ENCODE measurements around the gene POT1. TPM values are rescaled to one million over a fixed set of nuclear protein-coding genes. Genes with fewer than 3 reads are reported as not detected.

POT1 gene
- total RNA-seq, 1 donor = 14.5 TPM

DNA sequence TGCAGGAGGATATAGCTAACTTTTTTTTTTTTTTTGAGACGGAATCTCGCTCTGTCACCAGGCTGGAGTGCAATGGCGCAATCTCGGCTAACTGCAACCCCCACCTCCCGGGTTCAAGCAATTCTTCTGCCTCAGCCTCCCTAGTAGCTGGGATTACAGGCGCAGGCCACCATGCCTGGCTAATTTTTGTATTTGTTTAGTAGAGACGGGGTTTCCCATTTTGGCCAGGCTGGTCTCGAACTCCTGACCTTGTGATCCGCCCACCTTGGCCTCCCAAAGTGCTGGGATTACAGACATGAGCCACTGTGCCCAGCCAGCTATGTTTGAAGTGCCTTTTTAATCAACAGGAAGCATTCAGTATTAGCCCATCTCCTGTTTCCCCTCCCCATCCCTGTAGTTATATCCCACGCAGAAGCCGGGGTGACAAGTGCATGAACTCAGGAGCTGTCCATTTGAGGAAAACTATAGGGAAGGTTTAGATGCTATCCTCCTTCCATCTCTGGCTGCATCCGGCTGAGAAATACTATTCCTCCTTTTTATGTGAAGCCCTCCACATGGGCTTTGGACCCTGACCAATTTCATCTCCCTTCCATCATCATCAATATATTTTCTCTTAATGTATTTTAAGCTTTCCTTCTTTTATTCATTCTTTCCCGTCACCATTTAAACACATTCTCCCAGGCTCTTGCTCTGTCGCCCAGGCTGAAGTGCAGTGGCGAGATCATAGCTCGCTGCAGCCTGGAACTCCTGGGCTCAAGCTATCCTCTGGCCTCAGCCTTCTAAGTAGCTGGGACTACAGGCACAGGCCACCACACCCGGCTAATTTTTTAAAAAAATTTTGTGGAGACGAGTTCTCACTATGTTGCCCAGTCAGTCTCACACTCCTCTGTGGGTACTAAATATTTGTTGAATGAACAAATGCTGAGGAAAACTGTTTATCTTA, 1.3 kb upstream of the POT1 start:
- no peaks in the 10 kb centered on the region for H3K9me3 ChIP-seq (ENCODE audit: low read depth, low read length)
- peaks cover 7% of the 10 kb centered on the region for H3K4me1 ChIP-seq (ENCODE audit: insufficient read depth, low read length)
- H3K27me3 ChIP-seq (ENCODE audit: insufficient read depth, low read length) = no peaks in the 10 kb centered on the region
- no peak overlapping the region for H3K4me3 ChIP-seq (ENCODE audit: low read length)

DNA sequence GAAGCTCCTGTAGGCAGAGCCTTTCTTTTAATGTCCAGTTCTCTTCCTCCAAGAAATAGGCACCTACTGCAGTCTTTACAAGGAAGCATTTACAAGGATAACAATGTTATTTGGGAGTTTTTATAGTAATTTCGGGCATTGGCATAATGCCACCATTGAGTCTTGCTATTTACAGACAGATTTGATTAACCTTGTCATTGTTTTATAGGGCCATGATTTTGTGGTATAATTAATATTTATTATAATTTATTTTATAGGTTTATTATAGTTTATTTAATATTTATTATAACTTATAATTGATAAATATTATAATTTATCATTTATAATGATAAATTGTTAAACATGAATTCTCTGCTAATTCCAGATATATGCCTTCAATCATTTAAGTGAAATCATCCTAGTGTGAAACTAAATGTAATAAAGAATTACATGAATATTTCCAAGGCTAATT, 573 bp upstream of the POT1 start:
- Histone ChIP-seq H3K4me1 (ENCODE audit: insufficient read depth, low read length) (peaks cover 7% of the 10 kb centered on the region), H3K27me3 (ENCODE audit: insufficient read depth, low read length) (no peaks in the 10 kb centered on the region), H3K4me3 (ENCODE audit: low read length) (peak overlapping the region; percentile 69), H3K9me3 (ENCODE audit: low read depth, low read length) (no peaks in the 10 kb centered on the region)

DNA sequence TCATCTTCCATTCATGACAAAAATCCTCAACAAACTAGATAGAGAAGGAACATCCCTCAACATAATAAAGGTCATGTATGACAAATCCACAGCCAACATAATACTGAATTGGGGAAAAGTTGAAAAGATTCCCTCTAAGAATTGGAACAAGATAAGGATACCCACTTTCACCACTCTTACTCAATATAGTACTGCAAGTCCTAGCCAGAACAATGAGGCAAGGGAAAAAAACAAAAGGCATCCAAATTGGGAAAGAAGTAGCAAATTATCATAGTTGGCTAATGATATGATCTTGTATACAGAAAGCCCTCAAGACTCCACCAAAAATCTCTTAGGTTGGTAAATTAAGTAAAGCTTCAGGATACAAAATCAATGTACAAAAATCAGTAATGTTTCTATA, 4.7 kb downstream of the POT1 start:
- no peaks in the 10 kb centered on the region for H3K9me3 ChIP-seq (ENCODE audit: low read depth, low read length)

DNA sequence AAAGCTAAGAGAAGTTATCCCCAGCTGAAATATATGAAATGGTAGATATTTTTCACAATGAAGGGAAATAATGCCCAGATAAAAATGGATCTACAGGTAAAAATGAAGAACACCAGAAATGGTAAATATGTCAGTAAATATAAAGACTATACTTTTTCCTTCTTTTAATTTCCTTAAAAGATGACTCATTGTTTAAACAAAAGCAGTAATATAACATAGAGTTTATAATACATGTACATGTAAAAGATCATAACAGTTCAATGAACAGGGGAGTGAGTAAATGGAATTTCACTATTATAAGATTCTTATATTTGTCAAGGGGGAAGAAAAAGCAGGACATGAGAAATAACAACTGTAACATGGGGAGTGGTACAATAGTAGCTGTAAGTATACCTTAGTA, 7.4 kb downstream of the POT1 start:
- Histone ChIP-seq H3K4me1 (ENCODE audit: insufficient read depth, low read length) (no peaks in the 10 kb centered on the region), H3K4me3 (ENCODE audit: low read length) (no peak overlapping the region), H3K27me3 (ENCODE audit: insufficient read depth, low read length) (no peaks in the 10 kb centered on the region), H3K9me3 (ENCODE audit: low read depth, low read length) (no peaks in the 10 kb centered on the region)

More for the DNA sequence above, 4.7 kb downstream of the POT1 start:
- H3K4me1 ChIP-seq (ENCODE audit: insufficient read depth, low read length) = peaks cover 7% of the 10 kb centered on the region
- H3K4me3 ChIP-seq (ENCODE audit: low read length) = no peak overlapping the region
- H3K27me3 ChIP-seq (ENCODE audit: insufficient read depth, low read length) = no peaks in the 10 kb centered on the region

DNA sequence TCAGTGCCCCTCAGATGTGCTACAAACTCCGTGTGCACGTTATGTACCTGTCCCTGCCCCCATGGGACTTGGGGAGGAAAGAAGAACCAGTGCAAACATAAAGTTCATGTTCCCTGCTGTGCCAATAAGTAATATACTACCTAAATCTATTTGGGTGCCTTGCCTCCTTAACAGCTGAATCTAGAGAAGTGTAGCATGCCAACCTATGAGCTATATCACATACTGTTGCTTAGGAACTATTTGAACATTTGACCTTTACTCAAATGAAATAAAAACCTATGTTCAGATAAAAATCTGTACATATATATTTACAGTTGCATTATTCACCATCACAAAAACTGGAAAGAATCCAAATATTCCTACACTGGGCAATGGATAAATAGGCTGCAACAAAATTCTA, 9.8 kb downstream of the POT1 start:
- H3K9me3 ChIP-seq (ENCODE audit: low read depth, low read length) = no peaks in the 10 kb centered on the region
- no peaks in the 10 kb centered on the region for H3K4me1 ChIP-seq (ENCODE audit: insufficient read depth, low read length)
- H3K27me3 ChIP-seq (ENCODE audit: insufficient read depth, low read length) = no peaks in the 10 kb centered on the region
- H3K4me3 ChIP-seq (ENCODE audit: low read length) = no peak overlapping the region

DNA sequence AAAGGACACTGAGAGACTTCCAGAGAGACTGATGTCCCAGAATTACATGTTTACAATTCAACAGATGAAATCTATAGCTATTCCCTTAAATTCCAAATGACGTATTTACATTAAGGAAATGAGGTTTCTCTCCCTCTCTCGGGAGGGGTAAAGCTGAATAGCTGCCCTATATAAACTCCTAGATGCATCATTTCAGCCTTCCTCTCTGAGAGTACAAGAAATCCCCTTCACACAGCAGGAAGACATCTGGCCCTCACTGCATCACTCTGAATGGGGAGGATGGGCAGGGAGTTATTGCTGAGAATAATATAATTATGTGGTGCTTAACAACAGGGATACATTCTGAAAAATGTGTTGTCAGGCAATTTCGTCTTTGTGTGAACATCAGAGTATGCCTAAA, 11.0 kb downstream of the POT1 start:
- no peaks in the 10 kb centered on the region for H3K9me3 ChIP-seq (ENCODE audit: low read depth, low read length)
- no peaks in the 10 kb centered on the region for H3K27me3 ChIP-seq (ENCODE audit: insufficient read depth, low read length)
- no peak overlapping the region for H3K4me3 ChIP-seq (ENCODE audit: low read length)
- H3K4me1 ChIP-seq (ENCODE audit: insufficient read depth, low read length) = no peaks in the 10 kb centered on the region

DNA sequence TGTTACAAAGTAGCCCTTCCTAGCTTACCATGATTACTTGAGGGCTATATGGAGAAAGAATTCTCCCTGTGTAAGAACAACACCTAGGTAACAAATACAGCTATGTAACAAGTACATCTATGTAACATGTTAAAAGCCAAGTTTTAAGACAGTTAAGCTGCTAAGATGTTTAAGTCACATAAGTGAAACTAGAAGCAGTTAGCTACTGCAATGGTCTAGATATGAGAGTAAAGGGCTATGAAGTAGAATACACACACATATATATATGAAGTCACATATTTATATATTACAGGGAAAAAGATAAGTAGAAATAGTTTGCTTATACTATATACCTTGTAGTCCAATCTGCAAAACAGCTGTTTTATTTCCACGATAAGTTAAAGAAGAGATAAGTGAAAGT, 14.4 kb downstream of the POT1 start:
- H3K27me3 ChIP-seq (ENCODE audit: insufficient read depth, low read length) = no peaks in the 10 kb centered on the region

DNA sequence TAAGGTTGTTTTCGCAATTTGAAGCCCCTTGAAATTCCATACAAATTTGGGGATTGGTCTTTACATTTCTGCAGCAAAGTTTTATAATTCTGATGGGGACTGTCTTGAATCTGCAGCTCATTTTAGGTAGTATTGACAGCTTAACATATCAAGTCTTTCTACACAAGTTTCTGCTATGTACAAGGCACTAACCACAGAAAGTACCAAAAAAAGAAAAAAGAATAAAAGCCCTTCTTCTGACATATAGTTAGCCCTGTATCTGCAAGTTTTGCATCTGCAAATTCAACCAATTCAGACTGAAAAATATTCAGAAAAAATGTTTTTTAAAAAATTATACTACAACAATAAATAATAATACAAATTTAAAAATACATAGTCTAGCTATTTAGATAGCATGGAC, 15.3 kb downstream of the POT1 start:
- Histone ChIP-seq H3K9me3 (ENCODE audit: low read depth, low read length) (no peaks in the 10 kb centered on the region), H3K4me3 (ENCODE audit: low read length) (no peak overlapping the region), H3K27me3 (ENCODE audit: insufficient read depth, low read length) (no peaks in the 10 kb centered on the region), H3K4me1 (ENCODE audit: insufficient read depth, low read length) (no peaks in the 10 kb centered on the region)

More for the DNA sequence above, 14.4 kb downstream of the POT1 start:
- no peaks in the 10 kb centered on the region for H3K4me1 ChIP-seq (ENCODE audit: insufficient read depth, low read length)
- H3K9me3 ChIP-seq (ENCODE audit: low read depth, low read length) = no peaks in the 10 kb centered on the region
- H3K4me3 ChIP-seq (ENCODE audit: low read length) = no peak overlapping the region

DNA sequence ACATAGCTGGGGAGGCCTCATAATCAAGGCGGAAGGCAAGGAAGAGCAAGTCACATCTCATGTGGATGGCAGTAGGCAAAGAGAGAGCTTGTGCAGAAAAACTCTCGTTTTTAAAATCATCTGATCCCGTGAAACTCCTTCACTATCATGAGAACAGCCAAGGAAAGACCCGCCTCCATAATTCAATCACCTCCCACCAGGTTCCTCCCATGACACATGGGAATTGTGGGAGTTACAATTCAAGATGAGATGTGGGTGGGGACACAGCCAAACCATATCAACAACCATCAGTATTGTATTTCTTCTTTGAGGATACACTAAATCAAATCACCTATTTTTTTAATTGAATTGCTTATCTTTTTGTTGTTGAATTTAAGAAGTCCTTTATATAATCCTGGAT, 16.7 kb downstream of the POT1 start:
- no peaks in the 10 kb centered on the region for H3K9me3 ChIP-seq (ENCODE audit: low read depth, low read length)
- H3K4me1 ChIP-seq (ENCODE audit: insufficient read depth, low read length) = no peaks in the 10 kb centered on the region
- H3K4me3 ChIP-seq (ENCODE audit: low read length) = no peak overlapping the region
- no peaks in the 10 kb centered on the region for H3K27me3 ChIP-seq (ENCODE audit: insufficient read depth, low read length)

DNA sequence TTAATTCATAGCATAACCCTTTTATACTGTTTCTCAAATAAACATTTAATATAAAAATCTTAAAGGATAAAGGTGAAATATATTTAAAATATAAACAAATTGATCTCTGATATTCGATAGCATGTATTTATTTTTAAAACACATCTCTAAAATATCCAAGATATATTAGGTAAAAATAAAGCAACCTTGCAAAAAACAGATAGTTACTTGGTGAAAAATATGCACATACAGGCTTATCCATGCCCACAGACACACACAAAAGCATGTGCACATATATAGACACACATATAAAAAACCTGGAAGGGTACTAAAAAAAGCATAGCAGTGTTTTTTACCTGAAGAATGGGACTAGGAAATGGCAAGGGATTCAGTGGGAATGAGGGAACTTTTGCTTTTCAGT, 19.8 kb downstream of the POT1 start:
- H3K9me3 ChIP-seq (ENCODE audit: low read depth, low read length) = no peaks in the 10 kb centered on the region
- no peak overlapping the region for H3K4me3 ChIP-seq (ENCODE audit: low read length)
- H3K4me1 ChIP-seq (ENCODE audit: insufficient read depth, low read length) = no peaks in the 10 kb centered on the region
- H3K27me3 ChIP-seq (ENCODE audit: insufficient read depth, low read length) = no peaks in the 10 kb centered on the region

DNA sequence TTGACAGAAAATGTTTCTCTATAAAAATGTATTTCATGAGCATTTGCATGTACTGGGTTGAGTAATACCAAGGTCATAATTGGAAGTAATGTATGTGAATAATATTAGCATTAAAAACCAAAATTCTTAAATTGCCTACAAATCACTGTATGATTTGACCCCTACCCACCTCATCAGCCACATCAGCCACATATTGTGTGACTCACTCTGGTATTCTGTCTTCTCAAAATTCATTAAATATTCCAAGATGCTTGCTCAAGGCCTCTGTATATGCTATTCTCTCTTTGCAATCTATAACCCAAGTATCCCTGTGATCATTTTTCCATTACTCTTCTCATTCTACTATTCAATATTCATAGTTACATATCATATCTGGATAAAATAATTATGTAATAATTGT, 21.4 kb downstream of the POT1 start:
- Histone ChIP-seq H3K4me3 (ENCODE audit: low read length) (no peak overlapping the region), H3K4me1 (ENCODE audit: insufficient read depth, low read length) (no peaks in the 10 kb centered on the region), H3K27me3 (ENCODE audit: insufficient read depth, low read length) (no peaks in the 10 kb centered on the region), H3K9me3 (ENCODE audit: low read depth, low read length) (no peaks in the 10 kb centered on the region)

DNA sequence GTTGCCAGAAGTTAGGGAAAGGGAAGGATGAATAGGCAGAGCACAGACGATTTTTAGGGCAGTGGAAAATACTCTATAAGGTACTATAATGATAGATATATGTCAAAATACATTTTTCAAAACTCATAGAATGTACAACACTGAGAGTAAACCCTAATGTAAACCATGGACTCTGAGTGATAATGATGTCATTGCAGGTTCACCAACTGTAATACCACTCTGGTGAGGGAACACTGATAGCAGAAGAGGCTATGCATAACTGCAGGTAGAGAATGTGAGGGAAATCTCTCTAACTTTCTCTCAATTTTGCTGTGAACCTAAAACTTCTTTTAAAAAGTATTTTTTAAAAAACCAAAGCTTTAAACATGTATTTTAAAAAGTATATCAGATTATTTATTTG, 22.1 kb downstream of the POT1 start:
- no peaks in the 10 kb centered on the region for H3K27me3 ChIP-seq (ENCODE audit: insufficient read depth, low read length)
- H3K4me1 ChIP-seq (ENCODE audit: insufficient read depth, low read length) = no peaks in the 10 kb centered on the region
- no peaks in the 10 kb centered on the region for H3K9me3 ChIP-seq (ENCODE audit: low read depth, low read length)
- H3K4me3 ChIP-seq (ENCODE audit: low read length) = no peak overlapping the region

DNA sequence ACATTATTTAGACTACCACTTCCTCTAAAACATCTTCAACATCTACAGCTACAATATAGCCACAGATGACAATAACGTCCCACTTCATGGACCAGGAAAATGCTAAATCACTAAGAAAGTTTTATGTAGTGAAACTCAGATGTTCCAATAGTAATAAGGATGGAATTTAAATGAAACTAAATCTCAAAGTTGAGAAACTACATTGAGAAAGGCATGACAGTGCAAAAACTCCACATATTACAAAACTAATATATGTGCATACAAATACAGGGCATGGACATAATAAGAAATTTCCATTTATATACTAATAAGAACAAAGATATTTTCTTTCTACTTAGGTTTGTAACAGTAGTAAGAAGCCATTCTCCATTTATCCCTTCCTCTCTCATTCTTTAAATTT, 31.1 kb downstream of the POT1 start:
- Histone ChIP-seq H3K27me3 (ENCODE audit: insufficient read depth, low read length) (no peaks in the 10 kb centered on the region), H3K4me1 (ENCODE audit: insufficient read depth, low read length) (no peaks in the 10 kb centered on the region), H3K4me3 (ENCODE audit: low read length) (no peak overlapping the region), H3K9me3 (ENCODE audit: low read depth, low read length) (no peaks in the 10 kb centered on the region)

DNA sequence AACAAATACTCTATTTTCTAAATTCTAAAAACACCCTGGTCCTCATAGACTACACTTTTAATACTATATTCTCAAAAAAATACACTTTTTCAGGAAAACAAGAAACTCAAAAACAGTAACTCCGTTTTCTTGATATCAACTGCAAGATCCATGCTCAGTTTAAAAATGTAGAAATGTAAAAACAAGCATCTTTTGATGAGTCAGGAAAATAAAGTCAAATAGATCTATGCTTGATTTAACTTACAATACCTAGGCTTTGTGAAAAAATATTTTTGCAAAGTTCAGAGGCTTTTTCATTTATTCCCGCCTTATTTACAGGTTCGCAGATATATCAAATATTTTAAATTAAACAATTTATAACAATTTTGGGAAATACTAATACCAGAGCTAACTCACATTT, 33.6 kb downstream of the POT1 start:
- Histone ChIP-seq H3K4me1 (ENCODE audit: insufficient read depth, low read length) (no peaks in the 10 kb centered on the region), H3K27me3 (ENCODE audit: insufficient read depth, low read length) (no peaks in the 10 kb centered on the region), H3K9me3 (ENCODE audit: low read depth, low read length) (no peaks in the 10 kb centered on the region), H3K4me3 (ENCODE audit: low read length) (no peak overlapping the region)

DNA sequence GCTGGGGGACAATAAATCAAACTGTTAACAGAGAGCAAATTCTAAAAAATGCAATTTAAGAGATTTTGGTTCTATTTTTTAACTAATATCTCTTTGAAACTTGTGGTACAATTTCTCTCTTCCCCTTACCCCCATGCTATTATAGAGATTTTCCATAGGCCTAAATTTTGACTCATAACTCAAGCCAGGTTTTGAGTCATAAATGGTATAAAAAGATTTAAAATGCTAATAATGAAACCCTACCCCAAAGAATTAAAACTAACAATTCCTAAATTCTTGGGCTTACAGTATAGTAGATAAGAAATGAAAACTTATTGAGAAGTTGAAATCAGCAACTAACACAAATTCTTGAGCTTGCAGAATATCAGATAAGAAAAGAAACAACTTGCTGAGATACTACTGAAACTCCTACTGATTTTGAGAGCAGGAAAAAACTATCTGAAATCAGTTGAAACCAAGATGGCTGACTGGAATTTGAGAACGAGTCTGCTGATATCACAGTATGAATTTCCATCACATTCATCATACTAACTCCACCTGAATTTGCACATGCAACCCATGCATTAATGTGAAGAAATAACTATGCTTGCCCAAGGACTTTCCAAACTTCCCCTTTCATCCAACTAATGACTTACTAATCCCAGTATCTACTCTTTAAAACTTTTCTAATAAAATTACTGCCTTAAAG, 36.3 kb downstream of the POT1 start:
- H3K9me3 ChIP-seq (ENCODE audit: low read depth, low read length) = no peaks in the 10 kb centered on the region
- no peaks in the 10 kb centered on the region for H3K4me1 ChIP-seq (ENCODE audit: insufficient read depth, low read length)
- H3K4me3 ChIP-seq (ENCODE audit: low read length) = no peak overlapping the region
- no peaks in the 10 kb centered on the region for H3K27me3 ChIP-seq (ENCODE audit: insufficient read depth, low read length)

Measured in mononuclear cell (primary cell).